HG02938 (cell line): ENCODE measurements around the gene POLR3K.
"Not testable (repeated sequence)": the region's sequence is repeated elsewhere in the genome, so short reads cannot be mapped to it uniquely, and the experiment has no call there.

Source experiments
- ATAC-seq: cut with Tn5 transposase; IDR thresholded peaks from one replicate; pipeline ENCODE4 v1.9.1; 2021; ENCODE audit warnings: mild to moderate bottlenecking, moderate library complexity; ENCODE audit not compliant: unreplicated experiment

POLR3K gene

DNA sequence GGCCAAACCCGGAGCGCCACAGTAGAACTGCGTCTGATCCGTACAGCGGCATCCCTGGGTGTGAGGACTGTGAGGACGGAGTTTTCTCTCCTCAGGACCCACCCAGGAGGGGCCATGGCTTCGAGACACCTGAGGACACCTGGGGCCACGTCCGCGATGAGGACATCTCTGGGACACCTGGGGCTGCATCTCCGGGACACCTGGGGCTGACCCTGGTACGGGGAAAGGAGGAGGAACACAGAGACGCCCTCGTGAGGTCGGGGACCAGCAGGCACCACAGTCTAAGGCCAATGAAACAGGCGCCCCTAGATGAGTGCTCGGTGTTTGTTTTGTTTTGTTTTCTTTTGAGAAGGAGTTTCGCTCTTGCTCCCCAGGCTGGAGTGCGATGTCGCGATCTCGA is 29.3 kb downstream of the POLR3K start:
- not testable (repeated sequence) for ATAC-seq

DNA sequence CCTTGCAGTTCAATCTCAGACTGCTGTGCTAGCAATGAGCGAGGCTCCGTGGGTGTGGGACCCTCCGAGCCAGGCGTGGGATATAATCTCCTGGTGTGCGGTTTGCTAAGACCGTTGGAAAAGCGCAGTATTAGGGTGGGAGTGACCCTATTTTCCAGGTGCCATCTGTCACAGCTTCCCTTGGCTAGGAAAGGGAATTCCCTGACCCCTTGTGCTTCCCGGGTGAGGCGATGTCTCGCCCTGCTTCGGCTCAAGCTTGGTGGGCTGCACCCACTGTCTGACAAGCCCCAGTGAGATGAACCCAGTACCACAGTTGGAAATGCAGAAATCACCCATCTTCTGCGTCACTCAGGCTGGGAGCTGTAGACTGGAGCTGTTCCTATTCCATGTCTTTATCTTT is 32.5 kb downstream of the POLR3K start:
- not testable (repeated sequence) for ATAC-seq

DNA sequence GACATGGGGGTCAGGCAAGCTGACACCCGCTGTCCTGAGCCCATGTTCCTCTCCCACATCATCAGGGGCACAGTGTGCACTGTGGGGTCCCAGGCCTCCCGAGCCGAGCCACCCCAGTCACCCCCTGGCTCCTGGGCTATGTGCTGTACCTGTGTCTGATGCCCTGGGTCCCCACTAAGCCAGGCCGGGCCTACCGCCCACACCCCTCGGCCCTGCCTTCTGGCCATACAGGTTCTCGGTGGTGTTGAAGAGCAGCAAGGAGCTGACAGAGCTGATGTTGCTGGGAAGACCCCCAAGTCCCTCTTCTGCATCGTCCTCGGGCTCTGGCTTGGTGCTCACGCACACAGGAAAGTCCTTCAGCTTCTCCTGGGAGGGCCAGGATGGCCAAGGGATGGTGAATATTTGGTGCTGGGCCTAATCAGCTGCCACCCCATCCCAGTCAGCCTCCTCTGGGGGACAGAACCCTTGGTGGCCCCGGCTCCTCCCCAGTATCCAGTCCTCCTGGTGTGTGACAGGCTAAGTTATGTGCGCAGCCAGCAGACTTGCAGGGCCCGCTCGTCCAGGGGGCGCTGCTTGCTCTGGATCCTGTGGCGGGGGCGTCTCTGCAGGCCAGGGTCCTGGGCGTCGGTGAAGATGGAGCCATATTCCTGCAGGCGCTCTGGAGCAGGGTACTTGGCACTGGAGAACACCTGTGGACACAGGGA is 36.2 kb downstream of the POLR3K start:
- ATAC-seq: not testable (repeated sequence)

DNA sequence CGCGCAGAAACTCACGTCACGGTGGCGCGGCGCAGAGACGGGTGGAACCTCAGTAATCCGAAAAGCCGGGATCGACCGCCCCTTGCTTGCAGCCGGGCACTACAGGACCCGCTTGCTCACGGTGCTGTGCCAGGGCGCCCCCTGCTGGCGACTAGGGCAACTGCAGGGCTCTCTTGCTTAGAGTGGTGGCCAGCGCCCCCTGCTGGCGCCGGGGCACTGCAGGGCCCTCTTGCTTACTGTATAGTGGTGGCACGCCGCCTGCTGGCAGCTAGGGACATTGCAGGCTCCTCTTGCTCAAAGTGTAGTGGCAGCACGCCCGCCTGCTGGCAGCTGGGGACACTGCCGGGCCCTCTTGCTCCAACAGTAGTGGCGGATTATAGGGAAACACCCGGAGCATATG is 42.6 kb downstream of the POLR3K start:
- not testable (repeated sequence) for ATAC-seq

DNA sequence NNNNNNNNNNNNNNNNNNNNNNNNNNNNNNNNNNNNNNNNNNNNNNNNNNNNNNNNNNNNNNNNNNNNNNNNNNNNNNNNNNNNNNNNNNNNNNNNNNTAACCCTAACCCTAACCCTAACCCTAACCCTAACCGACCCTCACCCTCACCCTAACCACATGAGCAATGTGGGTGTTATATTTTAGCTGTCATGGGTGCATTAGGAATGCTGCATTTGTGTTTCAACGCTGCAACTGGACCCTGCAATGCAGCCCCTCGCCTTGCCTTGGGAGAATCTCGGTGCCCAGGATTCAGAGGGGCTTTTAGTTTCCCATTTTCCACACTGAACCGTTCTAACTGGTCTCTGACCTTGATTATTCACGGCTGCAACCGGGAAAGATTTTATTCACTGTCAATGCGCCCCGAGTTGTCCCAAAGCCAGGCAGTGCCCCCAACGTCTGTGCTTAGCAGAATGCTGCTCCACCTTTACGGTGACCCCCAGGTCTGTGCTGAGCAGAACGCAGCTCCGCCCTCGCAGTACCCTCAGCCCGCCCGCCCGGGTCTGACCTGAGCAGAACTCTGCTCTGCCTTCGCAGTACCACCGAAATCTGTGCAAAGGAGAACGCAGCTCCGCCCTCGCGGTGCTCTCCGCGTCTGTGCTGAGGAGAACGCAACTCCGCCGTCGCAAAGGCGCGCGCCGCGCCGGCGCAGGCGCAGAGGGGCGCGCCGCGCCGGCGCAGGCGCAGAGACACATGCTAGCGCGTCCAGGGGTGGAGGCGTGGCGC is 43.3 kb downstream of the POLR3K start:
- ATAC-seq: no peak
